Fibroblast of lung (primary cell): ENCODE measurements around the gene SHROOM3. TPM values are rescaled to one million over a fixed set of nuclear protein-coding genes. Genes with fewer than 3 reads are reported as not detected.

ENCODE experiments used
- DNase-seq, 2 donors: peaks; one replicate each; pipeline versions ENCODE4 v3.0.0 to v3.0.0-alpha.2; 2010; ENCODE audit warnings: low read depth in 2 of 2
- H2AFZ ChIP-seq: 2 replicates; pipeline ENCODE4 v1.5.1; 2012; ENCODE audit warnings: low read length, control low read depth, inconsistent platforms
- H3K27ac ChIP-seq: 2 replicates; pipeline ENCODE4 v1.5.1; 2011; ENCODE audit warnings: low read length, control low read depth; ENCODE audit not compliant: insufficient read depth
- H3K27me3 ChIP-seq: 2 replicates; pipeline ENCODE4 v1.5.1; 2011; ENCODE audit warnings: mild to moderate bottlenecking, low read length; ENCODE audit not compliant: control insufficient read depth, insufficient read depth
- H3K36me3 ChIP-seq: 2 replicates; pipeline ENCODE4 v1.5.1; 2011; ENCODE audit warnings: low read length; ENCODE audit not compliant: control insufficient read depth, insufficient read depth
- H3K4me1 ChIP-seq: 2 replicates; pipeline ENCODE4 v1.5.1; 2011; ENCODE audit warnings: low read length; ENCODE audit not compliant: control insufficient read depth, insufficient read depth; ENCODE audit errors: extremely low read depth
- H3K4me2 ChIP-seq: 2 replicates; pipeline ENCODE4 v1.5.1; 2011; ENCODE audit warnings: low read length, control low read depth; ENCODE audit not compliant: insufficient read depth; ENCODE audit errors: extremely low read depth
- H3K4me3 ChIP-seq, 4 experiments: fragments of 200-600 bp in 1 of 4; sonication (generic) in 1 of 4; replicated peaks in 1 of 4; 2 replicates each; pipeline ENCODE4 v1.5.1; 2011 to 2016; ENCODE audit warnings: low read length in 4 of 4, low read depth in 3 of 4, mild to moderate bottlenecking in 3 of 4, control low read depth in 2 of 4, inconsistent platforms in 1 of 4, mixed read lengths in 1 of 4; ENCODE audit not compliant: insufficient read depth in 1 of 4; ENCODE audit errors: control extremely low read depth in 1 of 4
- H3K79me2 ChIP-seq: 2 replicates; pipeline ENCODE4 v1.5.1; 2012; ENCODE audit warnings: mild to moderate bottlenecking, low read length, inconsistent platforms; ENCODE audit not compliant: control insufficient read depth, insufficient read depth
- H3K9ac ChIP-seq: 2 replicates; pipeline ENCODE4 v1.5.1; 2011; ENCODE audit warnings: mild to moderate bottlenecking, low read length, control low read depth; ENCODE audit not compliant: insufficient read depth
- H3K9me3 ChIP-seq: 2 replicates; pipeline ENCODE4 v1.5.1; 2012; ENCODE audit warnings: low read depth, low read length; ENCODE audit not compliant: control insufficient read depth, insufficient read depth
- H4K20me1 ChIP-seq: 2 replicates; pipeline ENCODE4 v1.5.1; 2011; ENCODE audit warnings: low read length; ENCODE audit not compliant: control insufficient read depth, insufficient read depth; ENCODE audit errors: extremely low read depth
- CTCF ChIP-seq, 2 donors: IDR thresholded peaks in 1 of 2; conservative IDR thresholded peaks in 1 of 2; 1 replicate in 1 of 2; 2 replicates in 1 of 2; pipeline ENCODE4 v1.5.1; 2011 to 2012; ENCODE audit warnings: low read length in 2 of 2, control low read depth in 1 of 2, inconsistent platforms in 1 of 2, low read depth in 1 of 2, mild to moderate bottlenecking in 1 of 2
- EZH2 ChIP-seq: IDR thresholded peaks from 2 replicates; pipeline ENCODE4 v1.5.1; 2012; ENCODE audit warnings: low read length, control low read depth, mild to moderate bottlenecking; ENCODE audit errors: missing control alignments
- polyA plus RNA-seq, 2 donors: library from polyadenylated mRNA; depleted of rRNA in 1 of 2; stranded (reverse) in 1 of 2; unstranded in 1 of 2; fragments of >200 nt; gene quantifications; 2 replicates each; pipeline ENCODE4 v1.2.1, GENCODE V29; 2011 to 2012; ENCODE audit warnings: missing spikeins in 1 of 2
- total RNA-seq: library from RNA; depleted of rRNA; stranded (reverse); fragments of >200 nt; gene quantifications from 2 replicates; pipeline ENCODE4 v1.2.1, GENCODE V29; 2014

Gene SHROOM3
- total and polyA plus RNA-seq, 2 donors (not counting 1 experiment from before 2014, with no cell fraction given) = 9.9 to 23.9 TPM

GRCh38 chr4:76781698-76782595, 346.9 kb downstream of the SHROOM3 start:
- TF ChIP-seq CTCF (conservative IDR thresholded peaks at IDR 0.05 in 1 of 2, IDR thresholded peaks at IDR 0.05 in 1 of 2; ENCODE audit: low read depth in 1 of 2, low read length in 2 of 2) = no peak
- no peak for TF ChIP-seq EZH2
- Histone ChIP-seq H3K27me3 (no peaks in the 10 kb centered on the region), H3K4me2 (peak overlapping the region; percentile 34), H3K4me3 (peak overlapping the region in 3 of 4 experiments; percentile 2 to 48 (median 34)), H3K9me3 (no peaks in the 10 kb centered on the region), H3K4me1 (peaks cover 17% of the 10 kb centered on the region), H3K79me2 (peaks cover 2% of the 10 kb centered on the region), H3K36me3 (peaks cover 7% of the 10 kb centered on the region), H2AFZ (no peak overlapping the region), H3K9ac (peak overlapping the region; percentile 28), H3K27ac (peak overlapping the region; percentile 87), H4K20me1 (no peaks in the 10 kb centered on the region)
- peak; percentile 95 to 99 for DNase-seq

GRCh38 chr4:76782837-76783236, 347.8 kb downstream of the SHROOM3 start:
- Histone ChIP-seq H3K4me3 (peak overlapping the region in 2 of 4 experiments; percentile 34 to 48), H4K20me1 (no peaks in the 10 kb centered on the region), H3K9me3 (no peaks in the 10 kb centered on the region), H2AFZ (no peak overlapping the region), H3K27ac (peak overlapping the region; percentile 87), H3K27me3 (no peaks in the 10 kb centered on the region), H3K4me2 (peak overlapping the region; percentile 34), H3K36me3 (peaks cover 7% of the 10 kb centered on the region), H3K79me2 (peaks cover 2% of the 10 kb centered on the region), H3K9ac (peak overlapping the region; percentile 28), H3K4me1 (peaks cover 17% of the 10 kb centered on the region)
- DNase-seq = peak; percentile 77 to 92
- TF ChIP-seq EZH2 = no peak
- no peak for TF ChIP-seq CTCF (conservative IDR thresholded peaks at IDR 0.05 in 1 of 2, IDR thresholded peaks at IDR 0.05 in 1 of 2; ENCODE audit: low read depth in 1 of 2, low read length in 2 of 2)

GRCh38 chr4:76783836-76784235, 348.8 kb downstream of the SHROOM3 start:
- H3K4me2 ChIP-seq = peak overlapping the region; percentile 17
- H3K4me3 ChIP-seq = peak overlapping the region in 1 of 4 experiments; percentile 48

More at GRCh38 chr4:76783836-76784235, 348.8 kb downstream of the SHROOM3 start:
- peaks cover 6% of the 10 kb centered on the region for H3K36me3 ChIP-seq
- no peaks in the 10 kb centered on the region for H3K9me3 ChIP-seq
- H4K20me1 ChIP-seq = no peaks in the 10 kb centered on the region
- peaks cover 2% of the 10 kb centered on the region for H3K79me2 ChIP-seq
- peak overlapping the region; percentile 87 for H3K27ac ChIP-seq
- no peaks in the 10 kb centered on the region for H3K27me3 ChIP-seq
- DNase-seq = peak; percentile 11 to 41
- H3K9ac ChIP-seq = peak overlapping the region; percentile 16
- no peak overlapping the region for H2AFZ ChIP-seq
- peaks cover 17% of the 10 kb centered on the region for H3K4me1 ChIP-seq
- TF ChIP-seq CTCF (conservative IDR thresholded peaks at IDR 0.05 in 1 of 2, IDR thresholded peaks at IDR 0.05 in 1 of 2; ENCODE audit: low read depth in 1 of 2, low read length in 2 of 2) (no peak), EZH2 (no peak)
